SK-N-SH (cell line): Measurements from ENCODE around the gene CLDN6. TPM values are rescaled to one million over a fixed set of nuclear protein-coding genes. Genes with fewer than 3 reads are reported as not detected.

ENCODE experiments used
- CTCF ChIA-PET: fragments of 300-600, 350-600 bp; formaldehyde crosslinking; extraction: SDS; loops from one replicate; lab custom pipeline; 2021; lab: Yijun Ruan, JAX
- POLR2A ChIA-PET: fragments of 350-600 bp; sonication (Branson Sonifier 250); formaldehyde crosslinking; extraction: SDS; loops from one replicate; lab custom pipeline; 2020; ENCODE audit warnings: antibody characterized with exemption, inconsistent platforms; lab: Yijun Ruan, JAX
- DNase-seq: peaks from one replicate; pipeline ENCODE4 v3.0.0; 2012
- H2AFZ ChIP-seq: fragments of 200-600 bp; sonication (generic); 2 replicates; pipeline ENCODE4 v1.8.1; 2016; ENCODE audit warnings: antibody characterized with exemption, mild to moderate bottlenecking, low read depth
- H3F3A ChIP-seq: fragments of 200-600 bp; sonication (generic); replicated peaks from 2 replicates; pipeline ENCODE3; 2016; ENCODE audit warnings: antibody characterized with exemption, mild to moderate bottlenecking; ENCODE audit not compliant: insufficient read depth
- H3K27ac ChIP-seq, 2 experiments: fragments of 200-500 bp in 1 of 2; fragments of 200-600 bp in 1 of 2; sonication (Bioruptor generic) in 1 of 2; sonication (generic), shearing (Covaris generic) in 1 of 2; 2 replicates each; pipeline versions ENCODE4 v1.5.1 to v1.6.1; 2014 to 2016; ENCODE audit warnings: low read depth in 2 of 2, inconsistent platforms in 1 of 2, low read length in 1 of 2, mild to moderate bottlenecking in 1 of 2, mixed read lengths in 1 of 2
- H3K27me3 ChIP-seq: fragments of 200-600 bp; sonication (generic), shearing (Covaris generic); 2 replicates; pipeline ENCODE4 v1.6.1; 2016; ENCODE audit warnings: mixed run types; ENCODE audit not compliant: insufficient read depth
- H3K36me3 ChIP-seq, 2 experiments: fragments of 200-500 bp in 1 of 2; fragments of 200-600 bp in 1 of 2; sonication (Bioruptor generic) in 1 of 2; sonication (generic) in 1 of 2; replicated peaks in 1 of 2; 2 replicates each; pipeline versions ENCODE3 to v1.5.1; 2014 to 2016; ENCODE audit warnings: low read length in 1 of 2, mild to moderate bottlenecking in 1 of 2; ENCODE audit not compliant: insufficient read depth in 2 of 2, control insufficient read depth in 1 of 2
- H3K4me1 ChIP-seq, 2 experiments: fragments of 200-500 bp in 1 of 2; fragments of 200-600 bp in 1 of 2; sonication (Bioruptor generic) in 1 of 2; sonication (generic), shearing (Covaris generic) in 1 of 2; 2 replicates each; pipeline versions ENCODE4 v1.5.1 to v1.6.1; 2014 to 2016; ENCODE audit warnings: low read depth in 1 of 2, low read length in 1 of 2, mixed run types in 1 of 2; ENCODE audit not compliant: insufficient read depth in 2 of 2, control insufficient read depth in 1 of 2
- H3K4me2 ChIP-seq: fragments of 200-600 bp; sonication (generic), shearing (Covaris generic); 2 replicates; pipeline ENCODE4 v1.6.1; 2017; ENCODE audit warnings: mixed run types
- H3K4me3 ChIP-seq, 2 experiments: fragments of 200-500 bp in 1 of 2; fragments of 200-600 bp in 1 of 2; sonication (Bioruptor generic) in 1 of 2; sonication (generic), shearing (Covaris generic) in 1 of 2; 2 replicates each; pipeline versions ENCODE4 v1.5.1 to v1.8.1; 2014 to 2016; ENCODE audit warnings: low read depth in 2 of 2, inconsistent platforms in 1 of 2, low read length in 1 of 2, mild to moderate bottlenecking in 1 of 2, mixed read lengths in 1 of 2, moderate library complexity in 1 of 2
- H3K79me2 ChIP-seq: fragments of 200-600 bp; sonication (generic); 2 replicates; pipeline ENCODE4 v1.8.1; 2017; ENCODE audit warnings: mild to moderate bottlenecking; ENCODE audit not compliant: insufficient read depth
- H3K9ac ChIP-seq: fragments of 200-600 bp; sonication (generic); 2 replicates; pipeline ENCODE4 v1.6.1; 2017; ENCODE audit warnings: mixed run types
- H3K9me2 ChIP-seq: fragments of 200-600 bp; sonication (generic); 2 replicates; pipeline ENCODE4 v1.6.1; 2017; ENCODE audit warnings: mixed run types
- H3K9me3 ChIP-seq: fragments of 200-600 bp; sonication (generic); 2 replicates; pipeline ENCODE4 v1.6.1; 2017; ENCODE audit warnings: mixed run types, mild to moderate bottlenecking, moderate library complexity
- H4K20me1 ChIP-seq: fragments of 200-600 bp; sonication (generic); 2 replicates; pipeline ENCODE4 v1.6.1; 2017; ENCODE audit warnings: mild to moderate bottlenecking, mixed run types; ENCODE audit not compliant: insufficient read depth
- CHD2 ChIP-seq: fragments of 150-350 bp; IDR thresholded peaks from 2 replicates; pipeline ENCODE4 v1.6.1; 2018; ENCODE audit warnings: low read length; ENCODE audit not compliant: partially characterized antibody
- CTCF ChIP-seq: fragments of 200-600 bp; sonication (generic); IDR thresholded peaks from 2 replicates; pipeline ENCODE4 v1.6.1; 2017; ENCODE audit warnings: antibody characterized with exemption, mild to moderate bottlenecking, moderate library complexity
- FOSL2 ChIP-seq: IDR thresholded peaks from 2 replicates; pipeline ENCODE4 v1.4.0; 2012; ENCODE audit warnings: low read depth, mild to moderate bottlenecking, moderate library complexity, borderline replicate concordance
- FOXM1 ChIP-seq: IDR thresholded peaks from 2 replicates; pipeline ENCODE4 v1.4.0; 2012; ENCODE audit warnings: low read depth, mild to moderate bottlenecking
- GABPA ChIP-seq: IDR thresholded peaks from 2 replicates; pipeline ENCODE4 v1.4.0; 2012; ENCODE audit warnings: low read depth, mild to moderate bottlenecking
- IRF3 ChIP-seq: fragments of 150-350 bp; IDR thresholded peaks from 2 replicates; pipeline ENCODE4 v1.6.1; 2016; ENCODE audit warnings: mild to moderate bottlenecking, low read depth, low read length
- RCOR1 ChIP-seq: fragments of 150-350 bp; IDR thresholded peaks from 2 replicates; pipeline ENCODE4 v1.6.1; 2017; ENCODE audit warnings: antibody characterized with exemption, low read length
- TCF12 ChIP-seq: IDR thresholded peaks from 2 replicates; pipeline ENCODE4 v1.4.0; 2012
- WGBS: methylation state at CpG from one replicate; pipeline ENCODE4 v1.1.6; 2017; ENCODE audit warnings: low lambda C conversion rate; 5-methylcytosine and 5-hydroxymethylcytosine counted together
- polyA plus RNA-seq, 3 experiments: library from polyadenylated mRNA; depleted of rRNA; stranded (reverse); fragments of >200 nt; gene quantifications; 2 replicates each; pipeline ENCODE4 v1.2.3, GENCODE V29; 2012
- TF ChIP-seq, protein P1 (sequence below): IDR thresholded peaks from 2 replicates; pipeline ENCODE4; 2012
- TF ChIP-seq, protein P2 (sequence below): IDR thresholded peaks from 2 replicates; pipeline ENCODE4 v1.4.0; 2012; ENCODE audit warnings: low read depth
- TF ChIP-seq, protein P3 (sequence below): fragments of 150-350 bp; IDR thresholded peaks from 2 replicates; pipeline ENCODE4 v1.6.1; 2017; ENCODE audit warnings: antibody characterized with exemption, low read length, low read depth, borderline replicate concordance

CLDN6 gene
- polyA plus RNA-seq, 1 of the 3 experiments (the other 2 are of a cell fraction), result 0.20 TPM

GRCh38 chr16:3003582-3004270 lies 14.3 kb downstream of the CLDN6 start (continued):
- TF ChIP-seq, protein P1, sequence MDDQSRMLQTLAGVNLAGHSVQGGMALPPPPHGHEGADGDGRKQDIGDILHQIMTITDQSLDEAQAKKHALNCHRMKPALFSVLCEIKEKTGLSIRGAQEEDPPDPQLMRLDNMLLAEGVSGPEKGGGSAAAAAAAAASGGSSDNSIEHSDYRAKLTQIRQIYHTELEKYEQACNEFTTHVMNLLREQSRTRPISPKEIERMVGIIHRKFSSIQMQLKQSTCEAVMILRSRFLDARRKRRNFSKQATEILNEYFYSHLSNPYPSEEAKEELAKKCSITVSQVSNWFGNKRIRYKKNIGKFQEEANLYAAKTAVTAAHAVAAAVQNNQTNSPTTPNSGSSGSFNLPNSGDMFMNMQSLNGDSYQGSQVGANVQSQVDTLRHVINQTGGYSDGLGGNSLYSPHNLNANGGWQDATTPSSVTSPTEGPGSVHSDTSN, result peak; percentile 95
- peak; percentile 51 for TF ChIP-seq CTCF
- 0 out of 2 replicates have a peak, but pooled peaks have one; percentile 0 for TF ChIP-seq TCF12
- no peak for TF ChIP-seq FOXM1
- no peak for TF ChIP-seq GABPA
- TF ChIP-seq RCOR1, result 0 out of 2 replicates have a peak, but pooled peaks have one; percentile 28
- TF ChIP-seq FOSL2, result no peak
- TF ChIP-seq, protein P2, sequence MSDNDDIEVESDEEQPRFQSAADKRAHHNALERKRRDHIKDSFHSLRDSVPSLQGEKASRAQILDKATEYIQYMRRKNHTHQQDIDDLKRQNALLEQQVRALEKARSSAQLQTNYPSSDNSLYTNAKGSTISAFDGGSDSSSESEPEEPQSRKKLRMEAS, result peak; percentile 24; the same call in 1 of the 2 replicates

GRCh38 chr16:3001316-3001715 lies 16.7 kb downstream of the CLDN6 start:
- no peak overlapping the region for H2AFZ ChIP-seq
- H3K79me2 ChIP-seq, result no peaks in the 10 kb centered on the region
- no peaks in the 10 kb centered on the region for H3K36me3 ChIP-seq
- ChIA-PET CTCF (interaction anchor here (1.0 to 4.4 kb wide), 6 partner anchors 8 to 43 kb away, joined by 3 to 62 read pairs (median 3); no protein-coding TSS in a partner anchor), POLR2A (interaction anchor here (1.4 kb wide), 1 partner anchor 21 kb away, joined by 4 read pairs; the partner anchor contains the start of gene PKMYT1)
- no peak overlapping the region for H3K4me3 ChIP-seq
- no peaks in the 10 kb centered on the region for H3K9me2 ChIP-seq
- no peak overlapping the region for H3K9ac ChIP-seq
- TF ChIP-seq IRF3, result no peak
- TF ChIP-seq, protein P3, sequence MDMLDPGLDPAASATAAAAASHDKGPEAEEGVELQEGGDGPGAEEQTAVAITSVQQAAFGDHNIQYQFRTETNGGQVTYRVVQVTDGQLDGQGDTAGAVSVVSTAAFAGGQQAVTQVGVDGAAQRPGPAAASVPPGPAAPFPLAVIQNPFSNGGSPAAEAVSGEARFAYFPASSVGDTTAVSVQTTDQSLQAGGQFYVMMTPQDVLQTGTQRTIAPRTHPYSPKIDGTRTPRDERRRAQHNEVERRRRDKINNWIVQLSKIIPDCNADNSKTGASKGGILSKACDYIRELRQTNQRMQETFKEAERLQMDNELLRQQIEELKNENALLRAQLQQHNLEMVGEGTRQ, result no peak
- TF ChIP-seq CHD2, result no peak
- peaks cover 6% of the 10 kb centered on the region for H3F3A ChIP-seq
- H3K4me2 ChIP-seq, result no peak overlapping the region
- no peaks in the 10 kb centered on the region for H3K27me3 ChIP-seq
- DNase-seq, result no peak
- WGBS, result 87% methylated on average over 6 of the region's 12 CpGs
- no peak overlapping the region for H3K27ac ChIP-seq
- H3K9me3 ChIP-seq, result no peaks in the 10 kb centered on the region
- H3K4me1 ChIP-seq, result peaks cover 0 to 3% of the 10 kb centered on the region in 2 experiments; a peak in 1 of 4 replicates
- H4K20me1 ChIP-seq, result no peaks in the 10 kb centered on the region
